Lower leg skin (tissue), 4 donors: ENCODE results near the gene SERAC1. TPM values are rescaled to one million over a fixed set of nuclear protein-coding genes. Genes with fewer than 3 reads are reported as not detected.

ENCODE experiments used
- DNase-seq, 2 donors: peaks; one replicate each; pipeline ENCODE4 v3.0.0-alpha.2; 2019; ENCODE audit warnings: low spot score in 2 of 2
- H3K4me3 ChIP-seq: fragments of 200-600 bp; sonication (generic); 2 replicates; pipeline ENCODE4 v1.5.1; 2017; ENCODE audit warnings: mild to moderate bottlenecking, low read depth; ENCODE audit not compliant: poor library complexity, severe bottlenecking
- CTCF ChIP-seq, 3 donors: fragments of 450-650 bp; IDR thresholded peaks; one replicate each; pipeline ENCODE4 v1.5.1; 2016; ENCODE audit warnings: antibody characterized with exemption in 3 of 3, mild to moderate bottlenecking in 3 of 3, moderate library complexity in 2 of 3
- POLR2A ChIP-seq, 2 donors: fragments of 450-650 bp; IDR thresholded peaks; one replicate each; pipeline ENCODE4 v1.6.1; 2016 to 2017; ENCODE audit warnings: antibody characterized with exemption in 2 of 2, mild to moderate bottlenecking in 1 of 2, moderate library complexity in 1 of 2
- WGBS, 2 donors: methylation state at CpG; one replicate each; pipeline ENCODE4 v1.1.5; 2018; 5-methylcytosine and 5-hydroxymethylcytosine counted together
- intact Hi-C: fragments of 100-400 bp; cut with DNase I; formaldehyde crosslinking; loops from one replicate; pipeline ENCODE4 v1.15.0; 2023; ENCODE audit warnings: low total_unique reads
- total RNA-seq, 4 donors: library from RNA; depleted of rRNA; stranded (reverse); fragments of >200 nt; gene quantifications; one replicate each; pipeline ENCODE4 v1.1.0, GENCODE V29; 2016

SERAC1 gene
- total RNA-seq, 4 donors from 2014 or later = 9.2 to 13.9 (median 11.0) TPM

GRCh38 chr6:158073776-158074175 is 94.3 kb downstream of the SERAC1 start:
- DNase-seq = no peak
- no peak overlapping the region for H3K4me3 ChIP-seq
- intact Hi-C loops = no loop called here
- WGBS, 2 donors = 85 to 89% methylated on average over 3 of the region's 3 CpGs
- TF ChIP-seq POLR2A (IDR thresholded peaks at IDR 0.05) = no peak
- no peak for TF ChIP-seq CTCF (IDR thresholded peaks at IDR 0.05)

- intact Hi-C loops = no loop called here
- H3K4me3 ChIP-seq = no peak overlapping the region
- TF ChIP-seq CTCF (IDR thresholded peaks at IDR 0.05) = peak in 1 of 3 donors; percentile 65
- TF ChIP-seq POLR2A (IDR thresholded peaks at IDR 0.05) = no peak
- peak; percentile 55 to 94 for DNase-seq
- 17 to 19% methylated on average over 16 of the region's 16 CpGs for WGBS, 2 donors
These were observed 95.9 kb downstream of the SERAC1 start for GRCh38 chr6:158072083-158072721.

GRCh38 chr6:158071121-158072082 is 96.7 kb downstream of the SERAC1 start:
- intact Hi-C loops = no loop called here
- TF ChIP-seq CTCF (IDR thresholded peaks at IDR 0.05) = no peak
- no peak for TF ChIP-seq POLR2A (IDR thresholded peaks at IDR 0.05)
- H3K4me3 ChIP-seq = no peak overlapping the region
- DNase-seq = no peak
- 88 to 89% methylated on average over 32 to 34 of the region's 34 CpGs for WGBS, 2 donors

GRCh38 chr6:158070513-158070912 is 97.5 kb downstream of the SERAC1 start:
- intact Hi-C loops = no loop called here
- TF ChIP-seq CTCF (IDR thresholded peaks at IDR 0.05) (no peak), POLR2A (IDR thresholded peaks at IDR 0.05) (no peak)
- 94 to 95% methylated on average over 10 of the region's 10 CpGs for WGBS, 2 donors
- DNase-seq = no peak
- H3K4me3 ChIP-seq = no peak overlapping the region

- intact Hi-C loops = no loop called here
- no peak overlapping the region for H3K4me3 ChIP-seq
- no peak for TF ChIP-seq CTCF (IDR thresholded peaks at IDR 0.05)
- DNase-seq = no peak
- 82 to 84% methylated on average over 6 of the region's 6 CpGs for WGBS, 2 donors
These were observed 98.3 kb downstream of the SERAC1 start for GRCh38 chr6:158069800-158070195.
